ENCODE data around the gene CDC14B.

CDC14B gene

DNA sequence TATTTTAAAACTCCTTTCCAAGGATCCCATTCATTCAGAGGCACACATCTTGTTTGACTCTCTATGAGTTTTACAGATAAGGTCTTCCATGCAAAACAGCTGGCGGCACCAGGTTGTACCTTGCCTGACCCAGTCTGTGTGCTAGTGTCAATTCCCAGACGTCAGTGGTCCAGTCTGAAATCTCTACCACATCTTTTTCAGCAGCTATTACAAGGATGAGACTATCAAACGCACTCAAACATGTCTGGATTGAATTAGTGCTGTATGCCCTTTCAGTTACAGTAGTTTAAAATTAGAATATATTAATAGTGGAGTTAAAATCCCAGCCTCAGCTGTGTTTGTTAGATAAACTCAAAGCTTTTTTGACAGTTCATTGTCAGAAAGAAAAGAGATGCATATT is 11.7 kb downstream of the CDC14B start:
- H3K9me2 ChIP-seq (replicated peaks; ENCODE audit: low read depth, low read length) = no peaks in the 10 kb centered on the region
- H3F3A ChIP-seq (ENCODE audit: low read depth) = no peaks in the 10 kb centered on the region
- H3K9ac ChIP-seq (ENCODE audit: low read depth, low read length, poor library complexity, severe bottlenecking) = no peak overlapping the region
- H3K79me2 ChIP-seq (ENCODE audit: insufficient read depth, low read length) = no peaks in the 10 kb centered on the region
- no peaks in the 10 kb centered on the region for H3K9me3 ChIP-seq (ENCODE audit: insufficient read depth, low read depth, low read length)
- no peaks in the 10 kb centered on the region for H4K20me1 ChIP-seq (ENCODE audit: insufficient read depth, low read length, poor library complexity, severe bottlenecking)
- H3K36me3 ChIP-seq (ENCODE audit: insufficient read depth, low read length) = no peaks in the 10 kb centered on the region
- no peaks in the 10 kb centered on the region for H3K4me1 ChIP-seq (ENCODE audit: insufficient read depth, low read length, poor library complexity, severe bottlenecking)
- TF ChIP-seq CTCF (conservative IDR thresholded peaks at IDR 0.05; ENCODE audit: low read length) (no peak), EZH2phosphoT487 (IDR thresholded peaks at IDR 0.05; ENCODE audit: borderline replicate concordance) (no peak)
- H3K4me2 ChIP-seq (ENCODE audit: low read depth, low read length, poor library complexity, severe bottlenecking) = no peak overlapping the region
- H2AFZ ChIP-seq (ENCODE audit: low read length) = no peak overlapping the region
- H3K27me3 ChIP-seq (ENCODE audit: insufficient read depth, low read length, poor library complexity, severe bottlenecking) = no peaks in the 10 kb centered on the region
- H3K4me3 ChIP-seq (ENCODE audit: low read length, poor library complexity, severe bottlenecking) = no peak overlapping the region

GRCh38 chr9:96605328-96605727 is 14.3 kb downstream of the CDC14B start:
- no peak overlapping the region for H2AFZ ChIP-seq (ENCODE audit: low read length)
- no peaks in the 10 kb centered on the region for H3K79me2 ChIP-seq (ENCODE audit: insufficient read depth, low read length)
- no peaks in the 10 kb centered on the region for H3K36me3 ChIP-seq (ENCODE audit: insufficient read depth, low read length)
- H3K9me3 ChIP-seq (ENCODE audit: insufficient read depth, low read depth, low read length) = no peaks in the 10 kb centered on the region
- no peak overlapping the region for H3K4me3 ChIP-seq (ENCODE audit: low read length, poor library complexity, severe bottlenecking)
- no peak overlapping the region for H3K4me2 ChIP-seq (ENCODE audit: low read depth, low read length, poor library complexity, severe bottlenecking)
- H3F3A ChIP-seq (ENCODE audit: low read depth) = no peaks in the 10 kb centered on the region
- H3K9me2 ChIP-seq (replicated peaks; ENCODE audit: low read depth, low read length) = no peaks in the 10 kb centered on the region
- no peaks in the 10 kb centered on the region for H4K20me1 ChIP-seq (ENCODE audit: insufficient read depth, low read length, poor library complexity, severe bottlenecking)
- H3K4me1 ChIP-seq (ENCODE audit: insufficient read depth, low read length, poor library complexity, severe bottlenecking) = no peaks in the 10 kb centered on the region
- H3K9ac ChIP-seq (ENCODE audit: low read depth, low read length, poor library complexity, severe bottlenecking) = no peak overlapping the region
- H3K27me3 ChIP-seq (ENCODE audit: insufficient read depth, low read length, poor library complexity, severe bottlenecking) = no peaks in the 10 kb centered on the region
- TF ChIP-seq CTCF (conservative IDR thresholded peaks at IDR 0.05; ENCODE audit: low read length) (no peak), EZH2phosphoT487 (IDR thresholded peaks at IDR 0.05; ENCODE audit: borderline replicate concordance) (no peak)

DNA sequence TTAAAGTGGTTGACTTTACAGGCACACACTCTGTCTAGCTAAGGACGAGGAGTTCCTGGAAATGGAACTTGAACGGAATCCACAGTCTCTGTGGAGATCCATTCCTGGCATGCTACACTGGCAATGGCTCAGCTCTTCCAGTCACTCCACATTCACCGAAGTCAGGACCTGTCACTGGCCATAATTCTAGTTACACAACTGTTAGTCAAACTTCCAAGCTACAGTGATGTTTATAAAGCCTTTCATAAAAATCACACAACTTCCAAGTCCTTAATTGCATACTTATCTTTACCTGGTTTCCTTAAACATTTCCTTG is 15.7 kb downstream of the CDC14B start:
- Histone ChIP-seq H3K9me3 (ENCODE audit: insufficient read depth, low read depth, low read length) (no peaks in the 10 kb centered on the region), H4K20me1 (ENCODE audit: insufficient read depth, low read length, poor library complexity, severe bottlenecking) (no peaks in the 10 kb centered on the region), H3F3A (ENCODE audit: low read depth) (no peaks in the 10 kb centered on the region), H3K9ac (ENCODE audit: low read depth, low read length, poor library complexity, severe bottlenecking) (no peak overlapping the region), H2AFZ (ENCODE audit: low read length) (no peak overlapping the region), H3K36me3 (ENCODE audit: insufficient read depth, low read length) (no peaks in the 10 kb centered on the region), H3K79me2 (ENCODE audit: insufficient read depth, low read length) (no peaks in the 10 kb centered on the region), H3K4me2 (ENCODE audit: low read depth, low read length, poor library complexity, severe bottlenecking) (no peak overlapping the region), H3K4me3 (ENCODE audit: low read length, poor library complexity, severe bottlenecking) (no peak overlapping the region), H3K4me1 (ENCODE audit: insufficient read depth, low read length, poor library complexity, severe bottlenecking) (no peaks in the 10 kb centered on the region), H3K27me3 (ENCODE audit: insufficient read depth, low read length, poor library complexity, severe bottlenecking) (no peaks in the 10 kb centered on the region), H3K9me2 (replicated peaks; ENCODE audit: low read depth, low read length) (no peaks in the 10 kb centered on the region)
- TF ChIP-seq CTCF (conservative IDR thresholded peaks at IDR 0.05; ENCODE audit: low read length) (no peak), EZH2phosphoT487 (IDR thresholded peaks at IDR 0.05; ENCODE audit: borderline replicate concordance) (no peak)

All from Loucy (cell line).